ENCODE measurements around the gene GLS. TPM values are rescaled to one million over a fixed set of nuclear protein-coding genes. Genes with fewer than 3 reads are reported as not detected.

Gene GLS
- total and polyA plus RNA-seq, 2 of the 13 experiments (the other 11 are each of a cell fraction or from before 2014, with no cell fraction given) = 78.6 to 183 TPM

DNA sequence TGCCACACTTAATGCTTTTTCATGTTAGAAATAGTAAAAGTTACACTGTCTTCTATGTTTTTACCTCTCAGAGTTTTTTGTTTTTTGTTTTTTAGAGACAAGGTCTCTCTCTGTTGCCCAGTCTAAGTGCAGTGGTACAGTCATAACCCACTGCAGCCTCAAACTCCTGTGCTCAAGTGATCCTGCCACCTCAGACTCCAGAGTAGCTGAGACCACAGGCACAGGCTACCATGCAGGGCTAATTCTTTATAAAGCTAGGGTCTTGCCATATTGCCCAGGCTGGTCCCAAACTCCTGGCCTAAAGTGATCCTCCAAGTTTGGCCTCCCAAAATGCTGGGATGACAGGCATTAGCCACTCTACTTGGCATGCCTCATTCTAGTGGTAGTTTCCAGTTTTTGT, 33.1 kb downstream of the GLS start:
- no peak for FAIRE-seq
- TF ChIP-seq ZNF121 (CRISPR knock-in tag; IDR thresholded peaks at IDR 0.05) = 0 out of 2 replicates have a peak, but pooled peaks have one; percentile 14
- no peak for TF ChIP-seq RFX5 (IDR thresholded peaks at IDR 0.05; ENCODE audit: low read depth, low read length)
- H3K36me3 ChIP-seq (replicated peaks in 1 of 2; ENCODE audit: control insufficient read depth in 1 of 2, insufficient read depth in 2 of 2, low read length in 2 of 2) = peaks cover 12 to 48% of the 10 kb centered on the region in 2 experiments
- no peaks in the 10 kb centered on the region for H4K20me1 ChIP-seq (ENCODE audit: insufficient read depth, low read length)
- H3K4me2 ChIP-seq (ENCODE audit: low read depth, low read length) = no peak overlapping the region
- no peaks in the 10 kb centered on the region for H3K27me3 ChIP-seq (ENCODE audit: control insufficient read depth in 1 of 2, insufficient read depth in 2 of 2, low read length in 2 of 2)
- in situ Hi-C loops (cut with HindIII; ENCODE audit: extremely low pct_ligation_motif_present, low pct_unique_long_range_greater_than_20kb) = no loop called here
- H3K9ac ChIP-seq (ENCODE audit: insufficient read depth, low read depth, low read length) = no peak overlapping the region
- no peaks in the 10 kb centered on the region for H3K4me1 ChIP-seq (ENCODE audit: insufficient read depth, low read length)
- no peak for DNase-seq (ENCODE audit: low spot score)
- no peak overlapping the region for H3K27ac ChIP-seq (ENCODE audit: extremely low read length, insufficient read depth, low read length)
- H2AFZ ChIP-seq (ENCODE audit: low read length) = no peak overlapping the region
- no peak overlapping the region for H3K4me3 ChIP-seq (replicated peaks in 1 of 3; ENCODE audit: insufficient read depth in 1 of 3, low read depth in 2 of 3, low read length in 3 of 3)
- POLR2A ChIA-PET = no interaction called here
- intact Hi-C loops (cut with micrococcal nuclease; ENCODE audit: unreplicated experiment) = no loop called here
- no peaks in the 10 kb centered on the region for H3K79me2 ChIP-seq (ENCODE audit: insufficient read depth, low read length)
- no peaks in the 10 kb centered on the region for H3K9me3 ChIP-seq (ENCODE audit: low read length)
- no TSS peak for BruUV-seq (replicated peaks)
- CTCF ChIA-PET (ENCODE audit: low intra/inter-chr PET ratio, low total read pairs) = no interaction called here
- no peak; the same call in 2 of the 3 replicates for ATAC-seq

- ChIA-PET CTCF (ENCODE audit: low intra/inter-chr PET ratio, low total read pairs) (no interaction called here), POLR2A (no interaction called here)
- Histone ChIP-seq H3K9me3 (ENCODE audit: low read length) (no peaks in the 10 kb centered on the region), H4K20me1 (ENCODE audit: insufficient read depth, low read length) (no peaks in the 10 kb centered on the region), H3K9ac (ENCODE audit: insufficient read depth, low read depth, low read length) (no peak overlapping the region), H3K79me2 (ENCODE audit: insufficient read depth, low read length) (no peaks in the 10 kb centered on the region), H3K4me1 (ENCODE audit: insufficient read depth, low read length) (no peaks in the 10 kb centered on the region), H2AFZ (ENCODE audit: low read length) (no peak overlapping the region), H3K4me3 (replicated peaks in 1 of 3; ENCODE audit: insufficient read depth in 1 of 3, low read depth in 2 of 3, low read length in 3 of 3) (no peak overlapping the region), H3K36me3 (replicated peaks in 1 of 2; ENCODE audit: control insufficient read depth in 1 of 2, insufficient read depth in 2 of 2, low read length in 2 of 2) (peaks cover 12 to 46% of the 10 kb centered on the region in 2 experiments), H3K27ac (ENCODE audit: extremely low read length, insufficient read depth, low read length) (no peak overlapping the region), H3K4me2 (ENCODE audit: low read depth, low read length) (no peak overlapping the region), H3K27me3 (ENCODE audit: control insufficient read depth in 1 of 2, insufficient read depth in 2 of 2, low read length in 2 of 2) (no peaks in the 10 kb centered on the region)
- no TSS peak for BruUV-seq (replicated peaks)
- no peak for FAIRE-seq
- no peak for ATAC-seq
- no peak for DNase-seq (ENCODE audit: low spot score)
- WGBS (ENCODE audit: low lambda C conversion rate) = 100% methylated on average over 3 of the region's 3 CpGs
- TF ChIP-seq ZNF780A (CRISPR knock-in tag; IDR thresholded peaks at IDR 0.05) (no peak), HOXA5 (CRISPR knock-in tag; IDR thresholded peaks at IDR 0.05) (no peak)
- TF ChIP-seq, protein P1, sequence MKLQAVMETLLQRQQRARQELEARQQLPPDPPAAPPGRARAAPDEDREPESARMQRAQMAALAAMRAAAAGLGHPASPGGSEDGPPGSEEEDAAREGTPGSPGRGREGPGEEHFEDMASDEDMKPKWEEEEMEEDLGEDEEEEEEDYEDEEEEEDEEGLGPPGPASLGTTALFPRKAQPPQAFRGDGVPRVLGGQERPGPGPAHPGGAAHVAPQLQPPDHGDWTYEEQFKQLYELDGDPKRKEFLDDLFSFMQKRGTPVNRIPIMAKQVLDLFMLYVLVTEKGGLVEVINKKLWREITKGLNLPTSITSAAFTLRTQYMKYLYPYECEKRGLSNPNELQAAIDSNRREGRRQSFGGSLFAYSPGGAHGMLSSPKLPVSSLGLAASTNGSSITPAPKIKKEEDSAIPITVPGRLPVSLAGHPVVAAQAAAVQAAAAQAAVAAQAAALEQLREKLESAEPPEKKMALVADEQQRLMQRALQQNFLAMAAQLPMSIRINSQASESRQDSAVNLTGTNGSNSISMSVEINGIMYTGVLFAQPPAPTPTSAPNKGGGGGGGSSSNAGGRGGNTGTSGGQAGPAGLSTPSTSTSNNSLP (IDR thresholded peaks at IDR 0.05; ENCODE audit: low read depth, low read length) = no peak
- intact Hi-C loops (cut with micrococcal nuclease; ENCODE audit: unreplicated experiment) (no loop called here), in situ Hi-C loops (cut with HindIII; ENCODE audit: extremely low pct_ligation_motif_present, low pct_unique_long_range_greater_than_20kb) (no loop called here)
Measured at GRCh38 chr2:190916829-190917228, 36.2 kb downstream of the GLS start.

Data from HepG2 (cell line).